Smooth muscle cell (in vitro differentiated cells): ENCODE results near the gene NUDCD2. TPM values are rescaled to one million over a fixed set of nuclear protein-coding genes. Genes with fewer than 3 reads are reported as not detected.

Source experiments
- DNase-seq: peaks from one replicate; lab custom pipeline; 2025; ENCODE audit not compliant: unreplicated experiment; lab: John Stamatoyannopoulos, UW
- H2AFZ ChIP-seq: fragments of 200-600 bp; sonication (generic); 2 replicates; pipeline ENCODE4 v1.6.0; 2016; ENCODE audit warnings: antibody characterized with exemption, low read depth, mild to moderate bottlenecking
- H3F3A ChIP-seq: fragments of 200-600 bp; sonication (generic); 2 replicates; pipeline ENCODE4 v1.6.0; 2017; ENCODE audit warnings: antibody characterized with exemption, low read depth
- H3K27ac ChIP-seq: fragments of 200-600 bp; sonication (generic); 2 replicates; pipeline ENCODE4 v1.5.1; 2016; ENCODE audit warnings: low read depth, mild to moderate bottlenecking
- H3K27me3 ChIP-seq: fragments of 200-600 bp; sonication (generic); 2 replicates; pipeline ENCODE4 v1.6.1; 2016; ENCODE audit warnings: low read depth, mild to moderate bottlenecking
- H3K36me3 ChIP-seq: fragments of 200-600 bp; sonication (generic); 2 replicates; pipeline ENCODE4 v1.5.1; 2016; ENCODE audit warnings: low read depth
- H3K4me1 ChIP-seq: fragments of 200-600 bp; sonication (generic); 2 replicates; pipeline ENCODE4 v1.5.1; 2016; ENCODE audit warnings: low read depth
- H3K4me2 ChIP-seq: fragments of 200-600 bp; sonication (generic); 2 replicates; pipeline ENCODE4 v1.6.0; 2016; ENCODE audit warnings: mild to moderate bottlenecking
- H3K4me3 ChIP-seq: fragments of 200-600 bp; sonication (generic); 2 replicates; pipeline ENCODE4 v1.5.1; 2016; ENCODE audit warnings: mild to moderate bottlenecking
- H3K79me2 ChIP-seq: fragments of 200-600 bp; sonication (generic); 2 replicates; pipeline ENCODE4 v1.6.0; 2016; ENCODE audit warnings: low read depth, mild to moderate bottlenecking
- H3K9ac ChIP-seq: fragments of 200-600 bp; sonication (generic); 2 replicates; pipeline ENCODE4 v1.6.0; 2016; ENCODE audit warnings: low read depth
- H3K9me3 ChIP-seq: fragments of 200-600 bp; sonication (generic); replicated peaks from 2 replicates; pipeline ENCODE4 v1.5.1; 2016; ENCODE audit warnings: low read depth
- H4K20me1 ChIP-seq: fragments of 200-600 bp; sonication (generic); 2 replicates; pipeline ENCODE4 v1.6.0; 2016; ENCODE audit warnings: low read depth
- WGBS: methylation state at CpG from one replicate; pipeline ENCODE4 v1.1.7; 2016; ENCODE audit warnings: low lambda C conversion rate; 5-methylcytosine and 5-hydroxymethylcytosine counted together
- polyA plus RNA-seq: library from polyadenylated mRNA; unstranded; fragments of >200 nt; fragmentation: Nextera tagmentation; extraction: Ambion mirVana; gene quantifications from 2 replicates; pipeline ENCODE4 v1.2.1, GENCODE V29; 2016
- total RNA-seq: library from RNA; depleted of rRNA; stranded (reverse); fragments of >200 nt; gene quantifications from 2 replicates; pipeline ENCODE4 v1.2.3, GENCODE V29; 2014
- TF ChIP-seq, protein P1 (sequence below): fragments of 200-600 bp; sonication (generic); IDR thresholded peaks from 2 replicates; pipeline ENCODE4 v1.5.1; 2017; ENCODE audit warnings: borderline replicate concordance, mild to moderate bottlenecking, antibody characterized with exemption; ENCODE audit not compliant: insufficient read depth, poor library complexity, severe bottlenecking

The NUDCD2 gene
- total and polyA plus RNA-seq, 2 experiments from 2014 or later = 6.4 to 31.7 TPM

DNA sequence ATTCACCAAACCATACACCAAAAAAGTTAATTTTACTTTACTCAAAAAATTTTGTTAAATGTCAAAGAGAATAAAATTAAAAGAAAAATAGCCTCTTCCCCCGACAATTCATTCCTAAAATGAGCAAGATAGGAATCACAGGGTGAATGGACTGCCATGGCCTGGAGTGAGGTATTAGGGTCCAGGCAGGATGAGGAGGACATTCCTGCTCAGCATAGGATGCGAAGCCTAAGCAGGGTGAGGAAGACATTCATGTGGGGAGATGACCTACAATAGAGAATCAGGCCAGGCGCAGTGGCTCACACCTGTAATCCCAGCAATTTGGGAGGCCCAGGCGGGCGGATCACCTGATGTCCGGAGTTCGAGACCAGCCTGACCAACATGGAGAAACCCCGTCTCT is 8.4 kb downstream of the NUDCD2 start:
- peaks cover 14% of the 10 kb centered on the region for H3K36me3 ChIP-seq
- TF ChIP-seq, protein P1, sequence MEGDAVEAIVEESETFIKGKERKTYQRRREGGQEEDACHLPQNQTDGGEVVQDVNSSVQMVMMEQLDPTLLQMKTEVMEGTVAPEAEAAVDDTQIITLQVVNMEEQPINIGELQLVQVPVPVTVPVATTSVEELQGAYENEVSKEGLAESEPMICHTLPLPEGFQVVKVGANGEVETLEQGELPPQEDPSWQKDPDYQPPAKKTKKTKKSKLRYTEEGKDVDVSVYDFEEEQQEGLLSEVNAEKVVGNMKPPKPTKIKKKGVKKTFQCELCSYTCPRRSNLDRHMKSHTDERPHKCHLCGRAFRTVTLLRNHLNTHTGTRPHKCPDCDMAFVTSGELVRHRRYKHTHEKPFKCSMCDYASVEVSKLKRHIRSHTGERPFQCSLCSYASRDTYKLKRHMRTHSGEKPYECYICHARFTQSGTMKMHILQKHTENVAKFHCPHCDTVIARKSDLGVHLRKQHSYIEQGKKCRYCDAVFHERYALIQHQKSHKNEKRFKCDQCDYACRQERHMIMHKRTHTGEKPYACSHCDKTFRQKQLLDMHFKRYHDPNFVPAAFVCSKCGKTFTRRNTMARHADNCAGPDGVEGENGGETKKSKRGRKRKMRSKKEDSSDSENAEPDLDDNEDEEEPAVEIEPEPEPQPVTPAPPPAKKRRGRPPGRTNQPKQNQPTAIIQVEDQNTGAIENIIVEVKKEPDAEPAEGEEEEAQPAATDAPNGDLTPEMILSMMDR = no peak
- no peaks in the 10 kb centered on the region for H3K27me3 ChIP-seq
- no peaks in the 10 kb centered on the region for H3K4me1 ChIP-seq
- H4K20me1 ChIP-seq = peaks cover 8% of the 10 kb centered on the region
- DNase-seq = no peak
- H3K4me2 ChIP-seq = no peak overlapping the region
- H3K9ac ChIP-seq = no peak overlapping the region
- H3K9me3 ChIP-seq = no peaks in the 10 kb centered on the region
- no peak overlapping the region for H3K27ac ChIP-seq
- WGBS = 97% methylated on average over 8 of the region's 8 CpGs
- H2AFZ ChIP-seq = no peak overlapping the region
- H3K4me3 ChIP-seq = no peak overlapping the region
- H3F3A ChIP-seq = peaks cover 4% of the 10 kb centered on the region
- no peaks in the 10 kb centered on the region for H3K79me2 ChIP-seq

DNA sequence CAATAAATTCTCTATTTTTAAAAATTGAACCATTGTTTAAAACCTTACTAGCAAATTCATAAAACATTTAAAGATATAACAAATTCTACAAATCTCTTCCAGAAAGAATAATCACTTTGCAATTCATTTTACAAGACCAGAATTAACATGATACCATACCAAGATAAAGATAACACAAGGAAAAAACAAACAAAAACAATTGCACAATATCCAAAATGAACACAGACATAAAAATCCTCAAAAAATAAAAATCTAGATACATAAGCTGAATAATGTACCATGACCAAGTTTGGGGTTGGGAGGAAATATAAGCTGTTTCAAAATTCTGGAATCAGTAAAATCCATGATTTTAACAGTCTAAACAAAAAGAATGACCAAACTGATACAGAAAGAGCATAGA is 11.4 kb downstream of the NUDCD2 start:
- TF ChIP-seq, protein P1 = no peak
- Histone ChIP-seq H3K4me2 (no peak overlapping the region), H3K4me3 (no peak overlapping the region), H3K27ac (no peak overlapping the region), H3K9ac (no peak overlapping the region), H3K9me3 (no peaks in the 10 kb centered on the region), H3F3A (peaks cover 13% of the 10 kb centered on the region), H3K4me1 (no peaks in the 10 kb centered on the region), H2AFZ (no peak overlapping the region), H3K79me2 (peaks cover 5% of the 10 kb centered on the region), H3K27me3 (no peaks in the 10 kb centered on the region), H4K20me1 (peaks cover 35% of the 10 kb centered on the region), H3K36me3 (peaks cover 32% of the 10 kb centered on the region)
- DNase-seq = no peak

DNA sequence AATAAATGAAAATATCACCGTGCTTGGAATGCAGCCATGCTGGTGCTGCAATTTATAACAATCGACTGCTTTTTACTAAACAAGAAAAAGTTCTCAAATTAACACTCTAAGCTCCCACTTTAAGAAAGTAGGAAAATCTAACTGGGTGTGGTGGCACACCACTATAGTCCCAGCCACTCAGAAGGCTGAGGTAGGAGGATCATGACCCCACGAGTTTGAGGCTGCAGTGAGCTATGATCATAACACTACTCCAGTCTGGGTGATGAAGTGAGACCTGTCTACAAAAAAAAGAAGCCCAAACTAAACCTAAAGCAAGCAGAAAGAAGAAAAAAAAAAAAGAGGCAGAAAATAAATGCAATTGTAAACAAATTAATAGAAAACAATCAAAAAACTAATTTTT is 12.0 kb downstream of the NUDCD2 start:
- TF ChIP-seq, protein P1 = no peak
- Histone ChIP-seq H3K27me3 (no peaks in the 10 kb centered on the region), H3K79me2 (peaks cover 6% of the 10 kb centered on the region), H3K27ac (no peak overlapping the region), H3K4me3 (no peak overlapping the region), H4K20me1 (peaks cover 39% of the 10 kb centered on the region), H2AFZ (no peak overlapping the region), H3F3A (peaks cover 13% of the 10 kb centered on the region), H3K4me2 (no peak overlapping the region), H3K36me3 (peaks cover 33% of the 10 kb centered on the region), H3K4me1 (no peaks in the 10 kb centered on the region), H3K9ac (no peak overlapping the region), H3K9me3 (no peaks in the 10 kb centered on the region)
- no peak for DNase-seq
- 95% methylated on average over 3 of the region's 3 CpGs for WGBS

DNA sequence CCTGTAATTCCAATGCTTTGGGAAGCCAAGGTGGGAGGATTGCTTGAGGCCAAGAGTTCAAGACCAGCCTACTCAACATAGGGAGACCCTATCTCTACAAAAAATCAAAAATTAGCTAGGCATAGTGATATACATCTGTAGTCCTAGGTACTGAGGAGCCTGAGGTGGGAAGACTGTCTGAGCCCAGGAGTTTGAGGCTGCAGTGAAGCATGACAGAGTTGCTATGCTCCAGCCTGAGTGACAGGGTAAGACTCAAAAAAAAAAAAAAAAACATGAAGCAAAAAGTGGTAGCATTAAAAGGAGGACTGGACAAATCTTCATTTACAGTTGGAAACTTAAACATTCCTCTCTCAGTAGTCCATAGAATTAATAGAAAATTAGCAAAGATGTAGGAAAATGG is 12.7 kb downstream of the NUDCD2 start:
- no peaks in the 10 kb centered on the region for H3K9me3 ChIP-seq

More for the DNA sequence above, 12.7 kb downstream of the NUDCD2 start:
- H3K4me2 ChIP-seq = no peak overlapping the region
- H3K4me1 ChIP-seq = no peaks in the 10 kb centered on the region
- H4K20me1 ChIP-seq = peaks cover 46% of the 10 kb centered on the region
- H3K27me3 ChIP-seq = no peaks in the 10 kb centered on the region
- no peak overlapping the region for H3K27ac ChIP-seq
- peaks cover 37% of the 10 kb centered on the region for H3K36me3 ChIP-seq
- H3K4me3 ChIP-seq = no peak overlapping the region
- TF ChIP-seq, protein P1 = no peak
- H3K9ac ChIP-seq = no peak overlapping the region
- H2AFZ ChIP-seq = no peak overlapping the region
- H3K79me2 ChIP-seq = peaks cover 6% of the 10 kb centered on the region
- no peak for DNase-seq
- H3F3A ChIP-seq = peaks cover 13% of the 10 kb centered on the region
